ENCODE results near the gene SH3GL2. TPM values are rescaled to one million over a fixed set of nuclear protein-coding genes. Genes with fewer than 3 reads are reported as not detected.

The SH3GL2 gene
- total RNA-seq, 1 donor from 2014 or later = not detected

- DNase-seq = no peak
- Mint-ChIP-seq H3K36me3 (ENCODE audit: low read depth) (no peaks in the 10 kb centered on the region), H3K9me3 (no peaks in the 10 kb centered on the region), H3K4me1 (no peaks in the 10 kb centered on the region), H3K27me3 (no peaks in the 10 kb centered on the region), H3K4me3 (no peak overlapping the region), H3K27ac (no peak overlapping the region)
- intact Hi-C loops (cut with micrococcal nuclease) = no loop called here
- ChIA-PET POLR2A (no interaction called here), CTCF (no interaction called here)
- no peak for ATAC-seq (ENCODE audit: low read depth)
- no peak for TF ChIP-seq CTCF (IDR thresholded peaks at IDR 0.05)
Measured at GRCh38 chr9:17772223-17772622, 193.4 kb downstream of the SH3GL2 start.

DNA sequence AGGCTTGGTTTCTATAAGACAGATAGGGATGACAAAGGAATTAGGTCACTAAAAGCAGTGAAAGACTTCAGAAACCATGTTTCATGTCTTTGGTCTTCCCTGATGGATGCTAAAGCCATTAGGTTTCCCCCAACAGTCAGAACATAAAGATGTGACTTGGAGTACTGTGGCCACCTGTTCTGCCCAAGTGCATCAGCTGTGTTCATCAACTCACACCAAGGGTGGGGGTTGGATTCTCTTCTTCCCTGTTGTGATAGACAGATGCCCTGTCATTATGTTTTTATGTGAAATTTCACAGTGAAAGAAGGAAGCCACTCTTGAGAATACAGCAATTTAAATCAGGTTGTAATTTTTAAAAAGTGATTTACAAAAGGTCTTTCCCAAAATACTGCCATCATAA lies 196.8 kb downstream of the SH3GL2 start:
- Mint-ChIP-seq H3K9me3 (peaks cover 3% of the 10 kb centered on the region), H3K27ac (no peak overlapping the region), H3K4me1 (no peaks in the 10 kb centered on the region), H3K27me3 (no peaks in the 10 kb centered on the region), H3K36me3 (ENCODE audit: low read depth) (no peaks in the 10 kb centered on the region), H3K4me3 (no peak overlapping the region)
- no peak for TF ChIP-seq CTCF (IDR thresholded peaks at IDR 0.05)
- ChIA-PET CTCF (no interaction called here), POLR2A (no interaction called here)
- intact Hi-C loops (cut with micrococcal nuclease) = no loop called here
- DNase-seq (no peak), ATAC-seq (ENCODE audit: low read depth) (no peak)

DNA sequence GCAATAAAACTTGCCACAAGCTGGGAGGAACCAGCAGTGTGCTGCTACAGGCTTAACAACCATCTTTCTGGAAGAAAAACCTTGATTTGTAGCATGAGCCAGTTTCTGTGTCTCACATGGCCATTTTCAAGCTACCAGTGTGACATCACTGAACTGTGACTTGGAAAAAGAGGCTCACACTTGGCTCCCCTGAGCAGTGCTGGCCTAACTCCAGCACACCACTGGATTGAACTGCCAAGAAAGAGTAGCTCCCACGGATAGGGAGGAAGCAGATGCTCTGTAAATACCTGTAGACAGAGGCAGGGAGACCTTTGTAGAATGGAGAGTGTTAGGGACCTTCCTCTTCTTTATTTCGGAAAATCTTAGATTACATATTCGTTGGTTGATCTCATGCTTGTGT lies 197.9 kb downstream of the SH3GL2 start:
- DNase-seq (no peak), ATAC-seq (ENCODE audit: low read depth) (no peak)
- Mint-ChIP-seq H3K27ac (no peak overlapping the region), H3K4me3 (no peak overlapping the region), H3K27me3 (no peaks in the 10 kb centered on the region), H3K36me3 (ENCODE audit: low read depth) (no peaks in the 10 kb centered on the region), H3K4me1 (no peaks in the 10 kb centered on the region), H3K9me3 (peaks cover 3% of the 10 kb centered on the region)
- no peak for TF ChIP-seq CTCF (IDR thresholded peaks at IDR 0.05)
- intact Hi-C loops (cut with micrococcal nuclease) = no loop called here
- CTCF ChIA-PET = no interaction called here
- POLR2A ChIA-PET = no interaction called here

DNA sequence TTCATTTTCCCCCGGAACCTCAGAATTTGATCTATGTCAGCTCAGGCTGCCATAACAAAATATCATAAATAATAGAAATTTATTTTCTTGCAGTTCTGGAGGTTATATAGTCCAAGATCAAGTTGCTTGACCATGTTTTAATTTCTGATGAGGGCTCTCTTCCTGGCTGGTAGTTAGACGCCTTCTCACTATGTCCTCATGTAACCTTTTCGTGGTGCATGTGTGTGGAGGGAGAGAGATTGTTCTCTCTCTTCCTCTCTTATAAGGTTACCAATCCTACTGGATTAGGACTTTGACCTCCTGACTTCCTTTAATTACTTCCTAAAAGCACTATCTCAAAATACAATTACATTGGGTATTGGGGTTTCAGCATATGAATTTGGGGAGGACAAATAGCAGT lies 198.6 kb downstream of the SH3GL2 start:
- H3K27me3 Mint-ChIP-seq = no peaks in the 10 kb centered on the region
- no peaks in the 10 kb centered on the region for H3K4me1 Mint-ChIP-seq
- H3K36me3 Mint-ChIP-seq (ENCODE audit: low read depth) = no peaks in the 10 kb centered on the region
- no peak for ATAC-seq (ENCODE audit: low read depth)
- intact Hi-C loops (cut with micrococcal nuclease) = no loop called here
- no peak overlapping the region for H3K4me3 Mint-ChIP-seq
- no peak overlapping the region for H3K27ac Mint-ChIP-seq
- no peak for DNase-seq
- TF ChIP-seq CTCF (IDR thresholded peaks at IDR 0.05) = no peak
- ChIA-PET POLR2A (no interaction called here), CTCF (no interaction called here)
- H3K9me3 Mint-ChIP-seq = peaks cover 3% of the 10 kb centered on the region

DNA sequence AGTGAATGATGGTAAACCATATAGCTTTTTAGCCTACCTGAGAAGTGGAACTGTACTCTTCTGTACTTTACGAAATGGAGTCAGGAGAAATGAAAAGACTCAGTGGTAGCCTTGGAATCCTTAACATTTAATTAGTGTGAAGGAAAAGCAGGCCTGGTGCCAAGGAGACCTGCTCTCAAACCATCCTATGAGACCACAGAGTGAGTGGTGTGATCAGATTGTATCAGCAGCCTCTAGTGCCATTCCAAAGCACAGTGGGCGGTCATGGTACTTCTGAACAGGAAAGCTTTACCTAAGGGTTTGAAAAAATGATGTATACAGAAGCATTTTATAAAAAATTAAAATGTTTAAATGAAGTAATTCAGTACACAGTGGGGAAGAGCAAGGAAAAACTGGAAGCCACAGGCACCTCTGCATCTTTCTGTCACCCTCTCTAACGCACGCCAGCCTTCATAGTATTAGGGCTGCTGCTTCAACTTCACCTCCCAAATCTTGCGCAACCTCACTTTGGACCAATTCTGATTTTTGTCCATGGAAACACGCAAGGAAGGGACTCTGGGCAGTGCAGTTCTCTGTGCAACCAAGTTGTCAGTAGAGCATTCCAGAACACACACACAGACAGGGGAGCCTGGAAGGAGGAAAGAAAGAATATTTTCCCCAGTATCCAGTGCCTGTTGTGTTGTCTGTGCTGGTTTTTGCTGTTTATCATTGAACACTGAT lies 203.7 kb downstream of the SH3GL2 start:
- intact Hi-C loops (cut with micrococcal nuclease) = no loop called here
- no peak for ATAC-seq (ENCODE audit: low read depth)
- Mint-ChIP-seq H3K9me3 (peaks cover 3% of the 10 kb centered on the region), H3K36me3 (ENCODE audit: low read depth) (no peaks in the 10 kb centered on the region), H3K4me1 (no peaks in the 10 kb centered on the region), H3K4me3 (no peak overlapping the region), H3K27ac (no peak overlapping the region), H3K27me3 (peaks cover 4% of the 10 kb centered on the region)
- TF ChIP-seq CTCF (IDR thresholded peaks at IDR 0.05) = no peak
- no peak for DNase-seq
- CTCF ChIA-PET = no interaction called here
- POLR2A ChIA-PET = no interaction called here
